MCF 10A (cell line): ENCODE measurements around the gene TGFBR3. TPM values are rescaled to one million over a fixed set of nuclear protein-coding genes. Genes with fewer than 3 reads are reported as not detected.

Experiments
- BruUV-seq: library from RNA; stranded (reverse); fragments of 400-500 nt; replicated peaks from 2 replicates; lab custom pipeline; 2021; lab: Mats Ljungman, UMichigan
- CTCF ChIA-PET: fragments of 300-600 bp; sonication (Branson Sonifier 250); formaldehyde crosslinking; extraction: SDS; loops from one replicate; lab custom pipeline; 2021; ENCODE audit warnings: antibody characterized with exemption, inconsistent platforms; lab: Yijun Ruan, JAX
- POLR2A ChIA-PET: fragments of 300-600, 350-650 bp; sonication (Branson Sonifier 250); formaldehyde crosslinking; extraction: SDS; loops from one replicate; lab custom pipeline; 2020; ENCODE audit warnings: antibody characterized with exemption, inconsistent platforms; lab: Yijun Ruan, JAX
- DNase-seq: peaks from one replicate; pipeline ENCODE4 v3.0.0-alpha.2; 2018; ENCODE audit not compliant: unreplicated experiment
- H3K27ac Mint-ChIP-seq: one replicate; pipeline ENCODE4 v1.8.0; 2022; ENCODE audit warnings: mild to moderate bottlenecking, low read depth, mixed read lengths; ENCODE audit not compliant: unreplicated experiment
- H3K27me3 Mint-ChIP-seq: one replicate; pipeline ENCODE4 v1.8.0; 2022; ENCODE audit warnings: mixed read lengths; ENCODE audit not compliant: insufficient read depth, unreplicated experiment
- H3K36me3 Mint-ChIP-seq: one replicate; pipeline ENCODE4 v1.8.0; 2022; ENCODE audit warnings: mild to moderate bottlenecking, moderate library complexity, mixed read lengths; ENCODE audit not compliant: insufficient read depth, unreplicated experiment
- H3K4me1 Mint-ChIP-seq: one replicate; pipeline ENCODE4 v1.8.0; 2022; ENCODE audit warnings: mixed read lengths; ENCODE audit not compliant: insufficient read depth, unreplicated experiment
- H3K4me3 Mint-ChIP-seq: one replicate; pipeline ENCODE4 v1.8.0; 2022; ENCODE audit warnings: mild to moderate bottlenecking, moderate library complexity, mixed read lengths; ENCODE audit not compliant: unreplicated experiment
- H3K9me3 Mint-ChIP-seq: one replicate; pipeline ENCODE4 v1.8.0; 2022; ENCODE audit warnings: mixed read lengths; ENCODE audit not compliant: unreplicated experiment
- intact Hi-C: fragments of 100-400 bp; cut with micrococcal nuclease; formaldehyde crosslinking; loops from 2 replicates; pipeline ENCODE4 v1.14.1; 2022
- total RNA-seq: library from RNA; stranded (reverse); gene quantifications from 2 replicates; pipeline ENCODE4 v1.2.3, GENCODE V29; 2022
- TF ChIP-seq, protein P1 (sequence below): fragments of 200-600 bp; IDR thresholded peaks from one replicate; pipeline ENCODE4 v1.8.0; 2022; ENCODE audit warnings: antibody characterized with exemption, mild to moderate bottlenecking; ENCODE audit not compliant: unreplicated experiment

The TGFBR3 gene
- total RNA-seq, 1 experiment from 2014 or later: 12.0 TPM

DNA sequence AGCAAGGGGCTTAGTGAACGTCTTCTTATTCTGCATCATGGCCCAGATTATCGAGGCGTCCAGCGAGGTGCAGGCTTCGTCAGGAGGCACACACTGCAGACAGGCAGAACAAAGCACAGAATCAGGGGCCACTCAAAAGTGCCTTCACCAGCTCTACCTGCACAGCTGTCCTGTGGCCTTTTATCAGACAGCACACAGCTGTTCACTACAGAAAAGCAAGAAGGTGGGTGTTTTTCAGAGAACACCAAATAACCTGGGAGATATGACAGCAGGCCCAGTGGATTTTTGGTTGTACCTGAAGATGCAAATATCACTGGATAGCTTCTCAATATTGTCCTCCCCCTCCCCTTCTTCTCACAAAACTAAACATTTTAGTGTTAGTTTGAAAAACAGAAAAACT, 177.3 kb downstream of the TGFBR3 start:
- H3K36me3 Mint-ChIP-seq: peaks cover 74% of the 10 kb centered on the region

DNA sequence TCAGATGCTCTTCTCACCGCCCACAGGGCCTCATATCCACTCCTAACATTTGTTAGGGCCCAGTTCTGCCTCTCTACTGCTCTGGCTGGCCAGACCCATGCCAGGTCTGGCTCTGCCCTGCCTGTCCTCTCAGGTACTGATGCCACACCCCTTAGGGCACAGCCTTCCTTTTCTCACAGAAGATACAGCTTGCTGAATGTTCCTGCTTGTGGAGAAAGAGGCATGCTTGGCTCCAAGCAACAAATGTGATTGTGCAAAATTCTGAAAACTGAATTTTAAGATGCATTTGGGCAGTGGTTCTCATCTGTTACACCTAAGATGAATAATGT, 178.1 kb downstream of the TGFBR3 start:
- Mint-ChIP-seq H3K27me3 (no peaks in the 10 kb centered on the region), H3K9me3 (no peaks in the 10 kb centered on the region), H3K36me3 (peaks cover 75% of the 10 kb centered on the region), H3K4me1 (no peaks in the 10 kb centered on the region), H3K4me3 (no peak overlapping the region), H3K27ac (no peak overlapping the region)
- DNase-seq: no peak
- POLR2A ChIA-PET: interaction anchor here (0.6 kb wide), 1 partner anchor 221 kb away, joined by 3 read pairs; no protein-coding TSS in a partner anchor
- TF ChIP-seq, protein P1, sequence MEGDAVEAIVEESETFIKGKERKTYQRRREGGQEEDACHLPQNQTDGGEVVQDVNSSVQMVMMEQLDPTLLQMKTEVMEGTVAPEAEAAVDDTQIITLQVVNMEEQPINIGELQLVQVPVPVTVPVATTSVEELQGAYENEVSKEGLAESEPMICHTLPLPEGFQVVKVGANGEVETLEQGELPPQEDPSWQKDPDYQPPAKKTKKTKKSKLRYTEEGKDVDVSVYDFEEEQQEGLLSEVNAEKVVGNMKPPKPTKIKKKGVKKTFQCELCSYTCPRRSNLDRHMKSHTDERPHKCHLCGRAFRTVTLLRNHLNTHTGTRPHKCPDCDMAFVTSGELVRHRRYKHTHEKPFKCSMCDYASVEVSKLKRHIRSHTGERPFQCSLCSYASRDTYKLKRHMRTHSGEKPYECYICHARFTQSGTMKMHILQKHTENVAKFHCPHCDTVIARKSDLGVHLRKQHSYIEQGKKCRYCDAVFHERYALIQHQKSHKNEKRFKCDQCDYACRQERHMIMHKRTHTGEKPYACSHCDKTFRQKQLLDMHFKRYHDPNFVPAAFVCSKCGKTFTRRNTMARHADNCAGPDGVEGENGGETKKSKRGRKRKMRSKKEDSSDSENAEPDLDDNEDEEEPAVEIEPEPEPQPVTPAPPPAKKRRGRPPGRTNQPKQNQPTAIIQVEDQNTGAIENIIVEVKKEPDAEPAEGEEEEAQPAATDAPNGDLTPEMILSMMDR: no peak
- no TSS peak for BruUV-seq
- intact Hi-C loops: no loop called here
- CTCF ChIA-PET: interaction anchor here (0.6 to 0.7 kb wide), 2 partner anchors 98 to 593 kb away, joined by 3 read pairs; no protein-coding TSS in a partner anchor

More for the DNA sequence above, 177.3 kb downstream of the TGFBR3 start:
- ChIA-PET POLR2A (interaction anchor here (0.6 to 1.0 kb wide), 5 partner anchors 12 to 181 kb away, joined by 3 to 5 read pairs (median 3); no protein-coding TSS in a partner anchor), CTCF (interaction anchor here (0.6 kb wide), 3 partner anchors 190 to 592 kb away, joined by 3 to 4 read pairs (median 3); no protein-coding TSS in a partner anchor)
- Mint-ChIP-seq H3K4me3 (no peak overlapping the region), H3K9me3 (no peaks in the 10 kb centered on the region), H3K27me3 (no peaks in the 10 kb centered on the region), H3K4me1 (no peaks in the 10 kb centered on the region), H3K27ac (no peak overlapping the region)
- intact Hi-C loops: no loop called here
- BruUV-seq: no TSS peak
- TF ChIP-seq, protein P1: no peak
- DNase-seq: no peak

DNA sequence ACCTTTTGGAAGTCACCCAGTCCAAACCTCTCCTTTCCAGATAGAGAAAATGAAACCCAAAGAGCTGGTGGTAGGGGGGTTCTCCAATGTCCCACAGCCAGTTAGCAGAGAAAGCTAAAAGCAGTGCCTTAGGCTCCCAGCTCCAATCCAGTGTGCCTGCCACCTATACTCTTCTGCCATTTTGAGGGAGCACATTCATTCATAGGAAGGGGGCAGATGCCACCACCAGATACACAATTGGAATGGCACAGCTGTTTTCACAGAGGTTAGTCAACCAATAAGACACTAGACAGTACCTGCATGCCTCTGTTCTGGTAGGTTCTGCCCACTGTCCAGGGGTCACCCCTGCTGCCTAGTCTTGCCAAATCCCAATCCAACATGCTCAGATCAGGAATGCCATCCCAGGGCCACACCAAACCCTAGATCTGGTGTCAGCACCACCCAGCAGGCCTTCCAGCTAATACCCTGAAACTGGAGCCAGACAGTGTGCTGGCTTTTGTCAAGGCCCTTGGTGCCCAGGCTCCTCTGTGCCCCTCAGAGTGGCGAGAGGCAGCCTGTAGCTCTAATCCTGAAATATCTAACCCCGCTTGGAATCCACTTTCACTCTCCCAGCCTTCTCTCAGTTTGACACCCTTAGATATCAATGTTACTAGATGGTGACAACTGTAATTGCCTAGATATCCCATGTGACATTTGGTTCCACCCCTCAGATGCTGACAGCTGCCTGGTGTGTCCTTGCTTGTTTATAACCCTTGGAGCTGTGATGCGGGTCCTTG, 178.6 kb downstream of the TGFBR3 start:
- Mint-ChIP-seq H3K9me3 (no peaks in the 10 kb centered on the region), H3K36me3 (peaks cover 70% of the 10 kb centered on the region), H3K4me3 (no peak overlapping the region), H3K27ac (no peak overlapping the region), H3K27me3 (no peaks in the 10 kb centered on the region), H3K4me1 (no peaks in the 10 kb centered on the region)
- TF ChIP-seq, protein P1: no peak
- intact Hi-C loops: no loop called here
- BruUV-seq: no TSS peak
- ChIA-PET CTCF (interaction anchor here (0.7 kb wide), 1 partner anchor 98 kb away, joined by 3 read pairs; no protein-coding TSS in a partner anchor), POLR2A (interaction anchor here (0.6 kb wide), 1 partner anchor 524 kb away, joined by 4 read pairs; no protein-coding TSS in a partner anchor)
- DNase-seq: no peak

DNA sequence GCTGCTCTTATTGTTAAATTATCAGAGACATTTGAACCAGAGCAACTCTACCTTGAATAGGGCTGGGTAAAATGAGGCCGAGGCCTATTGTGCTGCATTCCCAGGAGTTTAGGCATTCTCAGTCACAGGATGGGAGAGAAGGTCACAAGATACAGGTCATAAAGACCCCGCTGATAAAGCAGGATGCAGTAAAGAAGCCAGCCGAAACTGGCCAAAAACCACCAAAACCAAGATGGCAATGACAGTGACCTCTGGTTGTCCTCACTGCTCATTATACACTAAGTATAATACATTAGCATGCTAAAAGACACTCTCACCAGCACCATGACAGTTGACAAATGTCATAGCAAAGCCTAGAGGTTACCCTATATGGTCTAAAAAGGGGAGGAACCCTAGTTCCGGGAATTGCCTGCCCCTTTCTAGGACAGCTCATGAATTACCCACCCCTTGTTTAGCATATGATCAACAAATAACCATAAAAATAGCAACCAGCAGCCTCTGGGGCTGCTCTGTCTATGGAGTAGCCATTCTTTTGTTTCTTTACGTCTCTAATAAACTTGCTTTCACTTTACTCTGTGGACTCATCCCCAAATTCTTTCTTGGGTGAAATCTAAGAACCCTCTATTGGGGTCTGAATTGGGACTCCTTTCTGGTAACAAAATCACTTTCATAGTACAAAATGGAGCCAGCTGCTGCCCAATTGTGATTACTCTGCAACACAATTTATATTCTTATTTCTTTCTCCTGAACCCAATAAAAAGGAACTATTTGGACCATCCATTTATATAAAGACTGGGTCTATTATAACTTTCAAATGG, 179.6 kb downstream of the TGFBR3 start:
- TF ChIP-seq, protein P1: no peak
- H3K27ac Mint-ChIP-seq: no peak overlapping the region
- no peaks in the 10 kb centered on the region for H3K9me3 Mint-ChIP-seq
- H3K4me1 Mint-ChIP-seq: no peaks in the 10 kb centered on the region
- no peak for DNase-seq
- intact Hi-C loops: no loop called here
- H3K4me3 Mint-ChIP-seq: no peak overlapping the region
- no peaks in the 10 kb centered on the region for H3K27me3 Mint-ChIP-seq
- BruUV-seq: no TSS peak
- ChIA-PET POLR2A (interaction anchor here (0.6 kb wide), 1 partner anchor 525 kb away, joined by 4 read pairs; no protein-coding TSS in a partner anchor), CTCF (no interaction called here)
- H3K36me3 Mint-ChIP-seq: peaks cover 60% of the 10 kb centered on the region
